HG03135 (cell line): ENCODE results near the gene CCDC127.
"Not testable (repeated sequence)": the region's sequence is repeated elsewhere in the genome, so short reads cannot be mapped to it uniquely, and the experiment has no call there.

ENCODE experiments used
- ATAC-seq: cut with Tn5 transposase; IDR thresholded peaks from one replicate; pipeline ENCODE4 v1.9.1; 2021; ENCODE audit warnings: mild to moderate bottlenecking, moderate library complexity; ENCODE audit not compliant: unreplicated experiment

Gene CCDC127, protein sequence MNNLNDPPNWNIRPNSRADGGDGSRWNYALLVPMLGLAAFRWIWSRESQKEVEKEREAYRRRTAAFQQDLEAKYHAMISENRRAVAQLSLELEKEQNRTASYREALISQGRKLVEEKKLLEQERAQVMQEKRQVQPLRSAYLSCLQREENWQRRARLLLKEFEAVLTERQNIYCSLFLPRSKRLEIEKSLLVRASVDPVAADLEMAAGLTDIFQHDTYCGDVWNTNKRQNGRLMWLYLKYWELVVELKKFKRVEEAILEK

DNA sequence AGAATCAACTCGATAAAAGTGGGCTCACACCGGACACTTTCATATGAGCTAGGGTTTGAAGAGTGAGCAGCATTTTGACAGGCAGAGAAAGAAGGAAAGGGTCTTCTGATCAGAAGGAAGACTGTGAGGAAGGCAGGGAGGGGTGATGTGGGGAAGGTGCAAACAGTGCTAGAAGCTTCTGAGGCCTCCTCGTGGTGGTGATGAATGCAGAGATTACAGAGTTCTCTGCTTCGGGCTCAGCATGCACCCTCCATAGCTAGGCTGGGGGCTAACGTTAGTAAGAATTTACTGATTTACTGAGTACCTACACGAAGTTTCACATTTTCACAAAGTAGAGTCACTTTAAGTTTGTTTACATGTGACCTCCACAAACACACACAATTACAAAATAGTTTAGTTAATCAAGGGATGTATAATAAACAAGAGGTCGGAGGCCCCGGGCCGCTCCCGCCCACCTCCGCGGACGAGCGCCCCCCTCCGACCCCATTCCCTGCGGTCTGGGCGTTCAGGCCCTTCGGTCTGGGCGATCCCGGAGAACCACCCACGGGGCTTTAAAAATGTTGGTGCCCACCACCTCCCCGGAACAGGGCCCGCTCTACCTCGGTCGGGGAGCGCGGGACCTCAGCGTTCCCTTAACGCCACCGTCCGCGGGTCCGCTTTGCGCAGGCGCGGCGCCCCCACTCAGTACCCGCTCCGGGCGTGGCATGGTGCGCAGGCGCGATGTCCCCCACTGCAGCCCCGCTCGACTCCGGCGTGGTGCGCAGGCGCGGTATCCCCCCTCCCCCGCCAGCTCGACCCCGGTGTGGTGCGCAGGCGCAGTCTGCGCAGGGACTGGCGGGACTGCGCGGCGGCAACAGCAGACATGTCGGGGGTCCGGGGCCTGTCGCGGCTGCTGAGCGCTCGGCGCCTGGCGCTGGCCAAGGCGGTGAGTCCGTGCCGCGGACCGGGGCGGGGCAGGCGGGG is at the start of gene CCDC127, which contains the start of gene SDHA:
Gene CCDC127 (minus strand): TSS at position 660 of the 963 bp plus-strand sequence. CDS start 1,304 bp downstream, outside the sequence.
Gene SDHA (plus strand): TSS at position 827 of the 963 bp plus-strand sequence. CDS start 36 bp downstream, at position 863.
- ATAC-seq, result peak; percentile 65

DNA sequence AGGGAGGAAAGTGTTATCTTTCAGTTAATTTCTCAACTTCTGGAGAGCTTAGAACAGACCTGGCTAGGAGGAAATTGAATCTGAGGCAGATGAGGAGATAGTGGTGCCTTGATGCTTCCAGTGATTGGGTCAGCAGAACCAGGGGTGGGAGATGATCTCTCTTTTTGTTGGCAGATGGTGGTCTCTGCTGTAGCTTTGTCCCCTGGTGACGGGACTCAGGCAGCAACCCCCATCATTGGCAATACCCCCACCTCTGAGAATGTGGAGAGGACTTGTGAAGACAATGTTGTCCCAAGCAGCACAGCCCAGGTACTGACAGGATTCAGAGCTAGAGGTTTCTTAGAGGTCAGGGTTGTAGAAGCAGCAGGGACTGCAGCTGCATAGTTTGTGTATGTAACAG is 49.8 kb upstream of the CCDC127 start:
- no peak for ATAC-seq

DNA sequence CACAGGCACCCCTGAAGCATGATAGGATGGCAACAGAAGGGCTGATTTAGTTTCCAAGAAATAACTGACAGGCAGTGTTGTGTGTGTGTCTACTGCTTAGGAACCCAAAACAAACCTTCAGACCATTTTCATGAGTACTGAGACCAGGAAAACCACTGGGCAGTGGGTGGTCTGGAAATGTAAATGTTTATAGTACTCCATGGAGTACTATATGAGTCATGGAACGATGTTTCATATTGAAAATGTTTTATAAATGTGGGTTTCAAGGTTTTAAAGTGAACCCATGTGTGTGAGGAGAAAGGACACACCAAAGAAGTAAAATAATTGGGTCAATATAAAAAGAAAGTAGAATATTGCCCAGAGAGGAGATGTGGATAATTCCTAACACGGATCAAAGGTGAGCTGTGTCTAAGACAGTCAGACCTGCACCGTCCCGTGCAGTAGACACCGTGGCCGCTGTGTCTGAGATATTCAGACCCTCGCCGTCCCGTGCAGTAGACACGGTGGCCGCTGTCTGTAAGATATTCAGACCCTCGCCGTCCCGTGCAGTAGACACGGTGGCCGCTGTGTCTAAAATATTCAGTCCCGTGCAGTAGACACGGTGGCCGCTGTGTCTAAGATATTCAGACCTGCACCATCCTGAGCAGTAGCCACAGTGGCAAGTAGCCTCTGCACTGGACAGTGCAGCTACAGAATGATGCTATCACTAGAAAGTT is 48.5 kb upstream of the CCDC127 start:
- not testable (repeated sequence) for ATAC-seq

DNA sequence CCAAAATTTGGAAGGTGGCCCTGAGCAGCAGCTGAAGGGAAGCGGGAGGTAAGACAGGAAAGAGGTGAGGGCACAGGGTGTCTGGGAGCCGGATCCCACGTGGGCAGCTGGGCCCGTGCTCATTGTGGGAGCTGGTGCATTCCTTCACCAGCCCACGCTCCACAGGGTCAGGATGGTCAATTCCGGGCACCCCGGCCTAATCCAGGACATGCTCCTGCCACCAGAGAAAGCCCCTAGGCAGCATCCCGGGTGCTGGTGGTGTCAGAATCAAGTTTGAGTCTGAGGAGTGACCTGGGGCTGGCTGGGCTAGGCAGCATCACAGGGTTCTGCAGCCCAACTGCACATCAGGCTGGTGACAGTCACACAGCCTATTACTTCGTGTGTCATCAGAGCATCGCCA is 46.4 kb upstream of the CCDC127 start:
- ATAC-seq, result no peak

DNA sequence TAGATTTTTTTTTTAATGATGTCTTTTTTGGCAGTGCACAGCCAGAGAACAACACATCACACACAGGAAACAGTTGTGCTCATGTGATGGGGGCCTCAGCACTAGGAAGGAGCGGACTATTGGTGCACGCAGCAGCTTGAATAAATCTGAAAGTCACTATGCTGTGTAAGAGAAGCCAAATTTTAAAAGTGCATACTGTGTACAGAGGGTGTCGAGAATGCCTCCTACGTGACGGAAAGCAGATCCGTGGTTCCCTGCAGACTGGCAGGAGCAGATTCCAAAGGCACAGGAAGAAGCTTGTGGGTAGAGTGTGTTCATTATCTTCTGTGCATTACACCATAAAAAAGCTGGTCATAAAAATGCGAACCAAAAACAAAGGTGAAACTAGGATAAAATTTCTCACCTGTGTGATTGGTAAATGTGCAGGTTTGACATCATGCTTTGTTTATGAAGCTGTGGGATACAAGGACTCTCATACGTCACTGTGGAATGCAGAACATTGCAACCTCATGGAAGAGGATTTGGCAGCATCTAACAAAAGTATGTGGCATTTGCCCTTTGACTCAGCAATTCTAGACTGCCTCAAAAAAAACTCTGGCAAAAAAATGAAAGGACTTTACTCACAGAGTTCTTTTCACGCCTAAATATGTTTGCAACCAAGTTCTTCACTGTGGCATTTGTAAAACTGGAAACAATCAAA is 45.5 kb upstream of the CCDC127 start:
- ATAC-seq, result not testable (repeated sequence)

DNA sequence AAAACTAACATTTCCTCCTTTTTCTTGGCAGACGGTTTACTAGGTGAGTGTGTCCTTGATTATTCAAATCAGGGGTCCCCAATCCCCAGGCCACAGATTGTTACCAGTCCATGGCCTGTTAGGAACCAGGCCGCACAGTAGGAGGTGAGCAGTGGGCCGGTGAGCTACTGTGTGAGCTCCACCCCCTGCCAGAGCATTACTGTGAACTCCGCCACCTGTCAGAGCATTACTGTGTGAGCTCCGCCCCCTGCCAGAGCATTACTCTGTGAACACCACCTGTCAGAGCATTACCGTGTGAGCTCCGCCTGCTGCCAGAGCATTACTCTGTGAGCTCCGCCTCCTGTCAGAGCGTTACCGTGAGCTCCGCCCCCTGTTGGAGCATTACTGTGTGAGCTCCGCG is 39.2 kb upstream of the CCDC127 start:
- ATAC-seq, result no peak

DNA sequence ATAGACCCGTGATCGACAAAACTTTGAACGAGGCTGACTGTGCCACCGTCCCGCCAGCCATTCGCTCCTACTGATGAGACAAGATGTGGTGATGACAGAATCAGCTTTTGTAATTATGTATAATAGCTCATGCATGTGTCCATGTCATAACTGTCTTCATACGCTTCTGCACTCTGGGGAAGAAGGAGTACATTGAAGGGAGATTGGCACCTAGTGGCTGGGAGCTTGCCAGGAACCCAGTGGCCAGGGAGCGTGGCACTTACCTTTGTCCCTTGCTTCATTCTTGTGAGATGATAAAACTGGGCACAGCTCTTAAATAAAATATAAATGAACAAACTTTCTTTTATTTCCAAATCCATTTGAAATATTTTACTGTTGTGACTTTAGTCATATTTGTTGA is 38.4 kb upstream of the CCDC127 start:
- ATAC-seq, result not testable (repeated sequence)

DNA sequence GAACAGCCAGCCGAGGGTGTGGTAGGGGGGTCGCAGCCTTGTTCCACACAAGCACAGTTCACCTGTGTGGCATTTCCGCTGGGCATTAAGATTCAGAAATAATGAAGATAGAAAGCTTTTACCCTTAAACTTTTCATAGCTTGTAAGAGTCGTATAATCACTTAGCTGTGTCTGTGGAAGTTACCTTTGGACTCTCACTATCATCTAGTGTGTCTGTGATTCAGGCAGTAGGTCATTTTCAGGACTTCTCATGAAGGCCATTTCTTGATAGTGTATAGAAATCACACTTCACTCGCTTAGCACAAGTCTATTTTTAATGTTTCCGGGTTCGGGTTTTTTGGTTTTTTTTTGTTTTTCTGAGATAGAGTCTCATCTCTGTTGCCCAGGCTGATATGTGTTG is 37.2 kb upstream of the CCDC127 start:
- ATAC-seq, result not testable (repeated sequence)

DNA sequence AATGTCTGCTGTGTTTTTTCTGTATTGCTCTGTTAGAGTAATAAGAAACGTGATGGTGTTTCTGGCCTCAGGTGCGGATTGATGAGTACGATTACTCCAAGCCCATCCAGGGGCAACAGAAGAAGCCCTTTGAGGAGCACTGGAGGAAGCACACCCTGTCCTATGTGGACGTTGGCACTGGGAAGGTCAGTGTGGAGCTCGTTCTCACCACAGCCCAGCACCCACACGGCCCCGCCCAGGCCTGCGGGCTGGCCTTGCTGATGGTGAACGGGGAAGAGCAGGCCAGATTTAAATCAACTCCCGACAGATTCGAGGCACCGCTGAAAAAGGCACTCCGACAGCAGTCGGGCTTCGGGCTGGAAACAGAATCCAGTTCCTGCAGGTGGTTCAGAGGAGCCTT is 36.4 kb upstream of the CCDC127 start:
- not testable (repeated sequence) for ATAC-seq

DNA sequence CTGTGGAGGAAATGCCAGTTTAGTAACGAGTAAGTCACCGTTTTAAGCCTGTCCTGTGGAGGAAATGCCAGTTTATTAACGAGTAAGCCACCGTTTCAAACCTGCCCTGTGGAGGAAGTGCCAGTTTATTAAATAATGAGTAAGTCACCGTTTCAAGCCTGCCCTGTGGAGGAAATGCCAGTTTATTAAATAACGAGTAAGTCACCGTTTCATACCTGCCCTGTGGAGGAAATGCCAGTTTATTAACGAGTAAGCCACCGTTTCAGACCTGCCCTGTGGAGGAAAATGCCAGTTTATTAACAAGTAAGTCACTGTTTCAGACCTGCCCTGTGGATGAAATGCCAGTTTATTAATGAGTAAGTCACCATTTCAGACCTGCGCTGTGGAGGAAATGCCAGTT is 34.6 kb upstream of the CCDC127 start:
- no peak for ATAC-seq

DNA sequence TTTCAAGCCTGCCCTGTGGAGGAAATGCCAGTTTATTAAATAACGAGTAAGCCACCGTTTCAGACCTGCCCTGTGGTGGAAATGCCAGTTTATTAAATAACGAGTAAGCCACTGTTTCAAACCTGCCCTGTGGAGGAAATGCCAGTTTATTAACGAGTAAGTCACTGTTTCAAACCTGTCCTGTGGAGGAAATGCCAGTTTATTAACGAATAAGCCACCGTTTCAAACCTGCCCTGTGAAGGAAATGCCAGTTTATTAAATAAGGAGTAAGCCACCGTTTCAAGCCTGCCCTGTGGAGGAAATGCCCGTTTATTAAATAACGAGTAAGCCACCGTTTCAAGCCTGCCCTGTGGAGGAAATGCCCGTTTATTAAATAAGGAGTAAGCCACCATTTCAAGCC is 34.0 kb upstream of the CCDC127 start:
- ATAC-seq, result not testable (repeated sequence)

DNA sequence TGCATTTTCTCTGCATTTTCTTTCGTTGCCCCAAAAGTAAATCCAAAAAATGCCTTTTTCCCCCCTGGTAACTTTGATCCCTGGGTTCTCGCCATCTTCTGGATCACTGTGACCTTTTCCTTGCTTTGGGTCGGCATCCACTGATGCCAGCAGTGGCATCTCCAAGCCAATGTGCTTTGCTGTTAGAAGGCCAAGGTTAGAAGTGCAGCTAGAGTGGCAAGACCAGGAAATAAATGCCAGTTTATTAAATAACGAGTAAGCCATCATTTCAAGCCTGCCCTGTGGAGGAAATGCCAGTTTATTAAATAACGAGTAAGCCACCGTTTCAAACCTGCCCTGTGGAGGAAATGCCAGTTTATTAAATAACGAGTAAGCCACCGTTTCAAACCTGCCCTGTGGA is 33.6 kb upstream of the CCDC127 start:
- not testable (repeated sequence) for ATAC-seq

DNA sequence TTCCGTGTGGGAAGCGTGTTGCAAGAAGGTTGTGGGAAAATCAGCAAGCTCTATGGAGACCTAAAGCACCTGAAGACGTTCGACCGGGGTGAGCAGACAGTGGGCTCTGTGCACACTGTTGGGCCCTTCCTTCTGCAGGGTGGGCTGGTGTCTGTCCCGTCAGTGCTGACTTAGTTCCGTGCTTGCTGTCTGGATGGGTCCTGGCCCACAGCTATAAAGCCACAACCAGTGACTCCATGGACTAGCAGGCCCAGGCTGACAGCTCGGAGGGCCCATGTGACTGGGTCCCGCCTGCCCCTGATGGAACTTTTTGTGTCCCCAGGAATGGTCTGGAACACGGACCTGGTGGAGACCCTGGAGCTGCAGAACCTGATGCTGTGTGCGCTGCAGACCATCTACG is 33.1 kb upstream of the CCDC127 start:
- ATAC-seq, result not testable (repeated sequence)

DNA sequence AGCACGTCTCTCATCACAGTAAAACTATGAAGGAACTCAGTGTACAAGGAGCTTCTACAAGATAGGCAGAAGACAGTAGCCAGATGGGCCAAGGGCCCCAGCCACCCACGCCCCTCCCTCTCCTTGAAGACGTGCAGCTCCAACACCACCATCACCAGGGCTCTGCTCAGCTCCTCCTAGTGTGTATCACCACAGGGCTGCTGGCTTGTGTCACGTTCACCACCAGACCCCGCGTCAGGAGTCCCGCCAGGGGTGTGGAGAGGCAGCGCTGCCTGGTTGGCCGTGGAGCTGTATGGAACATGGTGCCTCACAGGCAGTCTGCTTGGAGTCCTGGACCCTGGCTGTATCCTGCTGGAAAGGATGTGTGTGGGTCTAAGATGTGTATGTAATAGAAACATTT is 32.4 kb upstream of the CCDC127 start:
- ATAC-seq, result not testable (repeated sequence)

DNA sequence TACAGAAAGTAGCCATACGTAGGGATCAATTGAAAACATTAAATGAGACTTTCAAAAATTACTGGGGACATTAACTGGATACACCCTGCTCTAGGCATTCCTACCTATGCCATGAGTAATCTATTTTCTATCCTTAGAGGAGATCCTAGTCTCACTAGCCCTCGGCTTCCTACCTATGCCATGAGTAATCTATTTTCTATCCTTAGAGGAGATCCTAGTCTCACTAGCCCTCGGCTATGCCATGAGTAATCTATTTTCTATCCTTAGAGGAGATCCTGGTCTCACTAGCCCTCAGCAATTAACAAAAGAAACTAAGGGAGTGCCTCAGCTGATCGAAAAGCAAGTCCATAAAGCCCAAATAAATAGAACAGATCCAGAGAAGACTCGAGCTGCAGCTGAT is 27.8 kb upstream of the CCDC127 start:
- not testable (repeated sequence) for ATAC-seq

DNA sequence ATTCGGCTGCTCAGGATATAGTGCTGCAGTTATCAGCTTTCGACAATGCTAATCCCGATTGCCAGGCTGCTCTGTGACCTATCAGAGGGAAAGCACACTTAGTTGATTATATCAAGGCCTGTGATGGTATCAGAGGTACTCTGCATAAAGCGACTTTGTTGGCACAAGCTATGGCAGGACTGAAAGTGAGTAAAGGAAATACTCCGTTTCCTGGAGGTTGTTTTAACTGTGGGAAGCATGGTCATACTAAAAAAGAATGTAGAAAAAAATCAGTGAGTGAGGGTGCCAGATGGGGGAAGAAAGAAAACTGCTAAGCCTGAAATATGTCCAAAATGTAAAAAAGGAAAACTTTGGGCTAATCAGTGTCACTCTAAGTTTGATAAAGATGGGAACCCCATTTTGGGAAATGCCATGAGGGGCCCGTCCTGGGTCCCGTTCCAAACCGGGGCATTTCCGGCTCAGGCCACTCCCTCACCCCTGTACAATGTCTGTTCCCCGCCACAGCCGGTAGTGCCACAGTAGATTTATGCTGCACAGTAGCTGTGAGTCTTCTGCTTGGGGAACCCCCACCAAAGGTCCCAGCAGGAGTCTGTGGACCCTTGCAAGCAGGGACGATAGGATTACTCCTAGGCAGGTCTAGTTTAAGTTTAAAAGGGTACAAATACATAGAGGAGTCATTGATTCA is 25.9 kb upstream of the CCDC127 start:
- ATAC-seq, result not testable (repeated sequence)

DNA sequence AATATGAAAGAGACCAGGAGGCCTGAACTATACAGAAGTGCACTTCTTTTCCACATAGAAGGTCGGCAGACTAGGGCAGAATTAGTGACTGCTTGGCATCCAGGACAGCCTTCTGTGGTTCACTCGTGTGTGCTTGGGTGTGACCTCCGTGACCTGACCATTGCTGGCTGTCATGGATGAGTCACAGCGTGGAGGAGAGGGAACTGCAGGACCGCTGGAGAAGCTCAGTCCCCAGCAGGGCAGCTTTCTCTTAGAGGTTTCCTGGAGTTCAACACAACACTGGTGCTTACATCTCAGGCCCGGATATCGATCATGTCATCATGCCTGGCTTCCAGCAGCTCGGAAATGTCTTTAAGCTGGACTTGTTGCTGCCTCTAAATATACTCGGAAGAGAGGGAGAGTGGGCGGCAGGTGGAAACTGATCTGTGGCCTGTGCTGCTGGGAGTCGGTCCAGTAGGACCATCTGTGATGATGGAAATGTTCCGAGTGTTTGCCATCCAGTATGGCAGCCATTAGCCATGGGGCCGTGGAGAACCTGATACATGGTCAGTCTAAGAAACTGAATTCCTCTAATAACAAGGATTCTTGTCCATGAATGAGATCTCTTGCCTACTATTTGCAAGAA is 23.2 kb upstream of the CCDC127 start:
- ATAC-seq, result not testable (repeated sequence)

DNA sequence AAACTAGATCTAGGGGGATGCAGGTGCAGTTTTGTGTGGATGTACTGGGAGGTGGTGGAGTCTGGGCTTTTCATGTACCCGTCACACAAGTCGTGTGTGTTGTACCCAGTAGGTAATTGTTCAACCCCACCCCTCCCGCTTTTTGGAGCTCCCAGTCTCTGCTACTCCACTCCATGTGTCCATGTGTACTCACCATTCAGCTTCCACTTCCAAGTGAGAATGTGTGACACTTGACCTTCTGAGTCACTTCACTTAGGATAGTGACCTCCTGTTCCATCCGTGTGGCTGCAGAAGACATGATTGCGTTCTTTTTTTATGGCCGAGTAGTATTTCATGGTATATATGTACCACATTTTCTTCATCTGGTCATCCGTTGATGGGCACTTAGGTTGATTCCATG is 22.6 kb upstream of the CCDC127 start:
- ATAC-seq, result not testable (repeated sequence)

DNA sequence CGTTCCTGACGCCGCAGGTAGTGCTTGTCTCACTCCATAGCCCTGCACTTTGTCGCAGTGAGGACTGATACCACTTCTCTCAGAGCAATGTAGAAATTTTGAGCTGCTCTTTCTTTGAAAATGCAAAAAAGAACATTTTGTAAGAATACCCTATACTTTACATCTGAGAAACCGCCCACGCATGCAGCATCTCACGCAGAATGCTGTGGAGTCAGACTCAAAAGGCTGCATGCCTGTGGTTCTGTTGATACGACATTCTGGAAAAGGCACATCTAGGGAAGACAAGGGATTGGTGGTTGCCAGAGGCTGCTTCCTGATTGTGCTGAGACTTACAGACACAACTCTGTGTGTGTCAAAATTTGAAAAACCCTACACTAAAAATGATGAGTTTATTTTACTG is 20.0 kb upstream of the CCDC127 start:
- not testable (repeated sequence) for ATAC-seq
